Liver (tissue), 3 donors: Measurements from ENCODE around the gene PTK6.

Source experiments
- EGR1 ChIP-seq, 2 donors: IDR thresholded peaks; 2 replicates each; pipeline ENCODE4 v1.6.1; 2016 to 2018; ENCODE audit warnings: antibody characterized with exemption in 2 of 2, low read depth in 2 of 2
- FOXA1 ChIP-seq: IDR thresholded peaks from 2 replicates; pipeline ENCODE4 v1.6.1; 2016; ENCODE audit warnings: antibody characterized with exemption
- GABPA ChIP-seq, 2 donors: IDR thresholded peaks in 1 of 2; conservative IDR thresholded peaks in 1 of 2; 2 replicates each; pipeline ENCODE4 v1.6.1; 2016; ENCODE audit warnings: antibody characterized with exemption in 2 of 2, mild to moderate bottlenecking in 1 of 2, moderate library complexity in 1 of 2
- JUND ChIP-seq, 2 donors: IDR thresholded peaks; 2 replicates each; pipeline ENCODE4 v1.6.1; 2016; ENCODE audit warnings: antibody characterized with exemption in 2 of 2
- RAD21 ChIP-seq, 2 donors: IDR thresholded peaks; 2 replicates each; pipeline ENCODE4 v1.6.1; 2016; ENCODE audit warnings: antibody characterized with exemption in 2 of 2, mild to moderate bottlenecking in 2 of 2
- SP1 ChIP-seq: IDR thresholded peaks from 2 replicates; pipeline ENCODE4 v1.6.1; 2018; ENCODE audit warnings: antibody characterized with exemption, mild to moderate bottlenecking
- YY1 ChIP-seq: IDR thresholded peaks from 2 replicates; pipeline ENCODE4 v1.6.1; 2016; ENCODE audit warnings: antibody characterized with exemption, mild to moderate bottlenecking
- TF ChIP-seq, protein P1 (sequence below): IDR thresholded peaks from 2 replicates; pipeline ENCODE4 v1.6.1; 2016; ENCODE audit warnings: antibody characterized with exemption
- TF ChIP-seq, protein P2 (sequence below): fragments of 150-350 bp; IDR thresholded peaks from 2 replicates; pipeline ENCODE4 v1.5.1; 2017; ENCODE audit warnings: improper control_type of control experiment, low read depth, low read length; ENCODE audit not compliant: missing input control
- TF ChIP-seq, protein P3 (sequence below): IDR thresholded peaks from 2 replicates; pipeline ENCODE4 v1.6.1; 2016; ENCODE audit warnings: antibody characterized with exemption
- TF ChIP-seq, protein P4 (sequence below): IDR thresholded peaks from 2 replicates; pipeline ENCODE4 v1.6.1; 2016; ENCODE audit warnings: antibody characterized with exemption, mild to moderate bottlenecking
- TF ChIP-seq, protein P5 (sequence below): IDR thresholded peaks from 2 replicates; pipeline ENCODE4 v1.6.1; 2016; ENCODE audit warnings: antibody characterized with exemption
- donor health status: healthy.
- donor health status: healthy.

DNA sequence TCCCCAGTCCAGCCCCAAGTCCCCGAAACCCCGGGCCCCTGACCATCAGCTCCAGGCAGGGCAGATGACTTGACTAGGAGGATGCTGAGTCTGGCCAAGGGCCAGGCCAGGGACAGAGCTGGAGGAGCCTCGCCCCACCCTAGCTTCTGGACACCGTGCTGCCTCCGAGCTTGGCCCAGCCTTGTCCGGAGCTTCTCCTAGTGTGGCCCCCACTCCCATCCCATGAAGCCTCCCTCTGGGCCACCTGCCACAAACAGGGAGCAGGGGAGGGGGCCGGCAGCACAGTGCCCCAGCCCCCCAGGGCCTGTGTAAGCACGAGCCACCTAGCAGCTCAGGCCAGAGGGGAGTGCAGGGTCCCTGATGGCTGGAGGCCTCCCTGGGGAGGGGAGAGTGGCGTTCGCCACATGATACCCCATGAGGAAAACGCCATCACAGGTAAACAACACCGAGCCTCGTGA is 43.6 kb downstream of the PTK6 start:
- TF ChIP-seq, protein P1, sequence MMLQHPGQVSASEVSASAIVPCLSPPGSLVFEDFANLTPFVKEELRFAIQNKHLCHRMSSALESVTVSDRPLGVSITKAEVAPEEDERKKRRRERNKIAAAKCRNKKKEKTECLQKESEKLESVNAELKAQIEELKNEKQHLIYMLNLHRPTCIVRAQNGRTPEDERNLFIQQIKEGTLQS = no peak
- TF ChIP-seq, protein P2, sequence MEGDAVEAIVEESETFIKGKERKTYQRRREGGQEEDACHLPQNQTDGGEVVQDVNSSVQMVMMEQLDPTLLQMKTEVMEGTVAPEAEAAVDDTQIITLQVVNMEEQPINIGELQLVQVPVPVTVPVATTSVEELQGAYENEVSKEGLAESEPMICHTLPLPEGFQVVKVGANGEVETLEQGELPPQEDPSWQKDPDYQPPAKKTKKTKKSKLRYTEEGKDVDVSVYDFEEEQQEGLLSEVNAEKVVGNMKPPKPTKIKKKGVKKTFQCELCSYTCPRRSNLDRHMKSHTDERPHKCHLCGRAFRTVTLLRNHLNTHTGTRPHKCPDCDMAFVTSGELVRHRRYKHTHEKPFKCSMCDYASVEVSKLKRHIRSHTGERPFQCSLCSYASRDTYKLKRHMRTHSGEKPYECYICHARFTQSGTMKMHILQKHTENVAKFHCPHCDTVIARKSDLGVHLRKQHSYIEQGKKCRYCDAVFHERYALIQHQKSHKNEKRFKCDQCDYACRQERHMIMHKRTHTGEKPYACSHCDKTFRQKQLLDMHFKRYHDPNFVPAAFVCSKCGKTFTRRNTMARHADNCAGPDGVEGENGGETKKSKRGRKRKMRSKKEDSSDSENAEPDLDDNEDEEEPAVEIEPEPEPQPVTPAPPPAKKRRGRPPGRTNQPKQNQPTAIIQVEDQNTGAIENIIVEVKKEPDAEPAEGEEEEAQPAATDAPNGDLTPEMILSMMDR = no peak
- TF ChIP-seq SP1 = no peak
- TF ChIP-seq JUND (IDR thresholded peaks at IDR 0.05) = no peak
- TF ChIP-seq, protein P3, sequence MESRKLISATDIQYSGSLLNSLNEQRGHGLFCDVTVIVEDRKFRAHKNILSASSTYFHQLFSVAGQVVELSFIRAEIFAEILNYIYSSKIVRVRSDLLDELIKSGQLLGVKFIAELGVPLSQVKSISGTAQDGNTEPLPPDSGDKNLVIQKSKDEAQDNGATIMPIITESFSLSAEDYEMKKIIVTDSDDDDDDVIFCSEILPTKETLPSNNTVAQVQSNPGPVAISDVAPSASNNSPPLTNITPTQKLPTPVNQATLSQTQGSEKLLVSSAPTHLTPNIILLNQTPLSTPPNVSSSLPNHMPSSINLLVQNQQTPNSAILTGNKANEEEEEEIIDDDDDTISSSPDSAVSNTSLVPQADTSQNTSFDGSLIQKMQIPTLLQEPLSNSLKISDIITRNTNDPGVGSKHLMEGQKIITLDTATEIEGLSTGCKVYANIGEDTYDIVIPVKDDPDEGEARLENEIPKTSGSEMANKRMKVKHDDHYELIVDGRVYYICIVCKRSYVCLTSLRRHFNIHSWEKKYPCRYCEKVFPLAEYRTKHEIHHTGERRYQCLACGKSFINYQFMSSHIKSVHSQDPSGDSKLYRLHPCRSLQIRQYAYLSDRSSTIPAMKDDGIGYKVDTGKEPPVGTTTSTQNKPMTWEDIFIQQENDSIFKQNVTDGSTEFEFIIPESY = no peak
- TF ChIP-seq RAD21 (IDR thresholded peaks at IDR 0.05) = no peak
- TF ChIP-seq FOXA1 = no peak
- TF ChIP-seq EGR1 (IDR thresholded peaks at IDR 0.05; ENCODE audit: low read depth in 2 of 2) = no peak
- TF ChIP-seq YY1 = no peak
- TF ChIP-seq, protein P4, sequence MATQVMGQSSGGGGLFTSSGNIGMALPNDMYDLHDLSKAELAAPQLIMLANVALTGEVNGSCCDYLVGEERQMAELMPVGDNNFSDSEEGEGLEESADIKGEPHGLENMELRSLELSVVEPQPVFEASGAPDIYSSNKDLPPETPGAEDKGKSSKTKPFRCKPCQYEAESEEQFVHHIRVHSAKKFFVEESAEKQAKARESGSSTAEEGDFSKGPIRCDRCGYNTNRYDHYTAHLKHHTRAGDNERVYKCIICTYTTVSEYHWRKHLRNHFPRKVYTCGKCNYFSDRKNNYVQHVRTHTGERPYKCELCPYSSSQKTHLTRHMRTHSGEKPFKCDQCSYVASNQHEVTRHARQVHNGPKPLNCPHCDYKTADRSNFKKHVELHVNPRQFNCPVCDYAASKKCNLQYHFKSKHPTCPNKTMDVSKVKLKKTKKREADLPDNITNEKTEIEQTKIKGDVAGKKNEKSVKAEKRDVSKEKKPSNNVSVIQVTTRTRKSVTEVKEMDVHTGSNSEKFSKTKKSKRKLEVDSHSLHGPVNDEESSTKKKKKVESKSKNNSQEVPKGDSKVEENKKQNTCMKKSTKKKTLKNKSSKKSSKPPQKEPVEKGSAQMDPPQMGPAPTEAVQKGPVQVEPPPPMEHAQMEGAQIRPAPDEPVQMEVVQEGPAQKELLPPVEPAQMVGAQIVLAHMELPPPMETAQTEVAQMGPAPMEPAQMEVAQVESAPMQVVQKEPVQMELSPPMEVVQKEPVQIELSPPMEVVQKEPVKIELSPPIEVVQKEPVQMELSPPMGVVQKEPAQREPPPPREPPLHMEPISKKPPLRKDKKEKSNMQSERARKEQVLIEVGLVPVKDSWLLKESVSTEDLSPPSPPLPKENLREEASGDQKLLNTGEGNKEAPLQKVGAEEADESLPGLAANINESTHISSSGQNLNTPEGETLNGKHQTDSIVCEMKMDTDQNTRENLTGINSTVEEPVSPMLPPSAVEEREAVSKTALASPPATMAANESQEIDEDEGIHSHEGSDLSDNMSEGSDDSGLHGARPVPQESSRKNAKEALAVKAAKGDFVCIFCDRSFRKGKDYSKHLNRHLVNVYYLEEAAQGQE = no peak
- TF ChIP-seq, protein P5, sequence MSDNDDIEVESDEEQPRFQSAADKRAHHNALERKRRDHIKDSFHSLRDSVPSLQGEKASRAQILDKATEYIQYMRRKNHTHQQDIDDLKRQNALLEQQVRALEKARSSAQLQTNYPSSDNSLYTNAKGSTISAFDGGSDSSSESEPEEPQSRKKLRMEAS = no peak
- no peak for TF ChIP-seq GABPA (IDR thresholded peaks at IDR 0.05 in 1 of 2, conservative IDR thresholded peaks at IDR 0.05 in 1 of 2)
